Ovary (tissue), 3 donors: ENCODE results near the gene LOXL1.

Experiments
- POLR2A ChIP-seq: fragments of 450-650 bp; IDR thresholded peaks from one replicate; pipeline ENCODE4 v1.6.1; 2017; ENCODE audit warnings: antibody characterized with exemption, mild to moderate bottlenecking, moderate library complexity
- TF ChIP-seq, protein P1 (sequence below), 3 donors: fragments of 450-650 bp in 2 of 3; fragments of 200-600 bp in 1 of 3; IDR thresholded peaks; one replicate each; pipeline versions ENCODE4 v1.5.1 to v1.8.0; 2016 to 2022; ENCODE audit warnings: antibody characterized with exemption in 3 of 3, mild to moderate bottlenecking in 1 of 3
- donor health status: DM: no; HTN: no; CAD: no.

DNA sequence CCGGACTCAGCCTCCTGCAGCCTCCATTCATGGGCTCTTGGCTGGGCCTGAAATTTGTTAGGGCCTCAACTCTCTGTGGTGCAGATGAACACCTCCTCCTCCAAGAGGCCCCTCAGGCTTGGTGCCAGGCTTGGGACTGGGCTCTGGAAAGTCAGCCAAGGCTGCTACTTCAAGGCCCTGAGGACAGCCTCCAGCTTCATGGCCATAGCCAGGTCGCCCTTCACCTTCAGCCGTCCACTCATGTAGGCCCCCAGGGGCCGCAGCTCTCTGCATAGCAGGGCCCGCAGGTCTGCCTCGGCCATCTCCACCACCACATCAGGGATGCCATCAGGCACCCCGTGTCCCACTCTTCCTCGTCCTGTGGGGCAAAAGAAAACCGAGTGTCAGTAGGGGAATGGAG lies 57.5 kb downstream of the LOXL1 start:
- TF ChIP-seq, protein P1, sequence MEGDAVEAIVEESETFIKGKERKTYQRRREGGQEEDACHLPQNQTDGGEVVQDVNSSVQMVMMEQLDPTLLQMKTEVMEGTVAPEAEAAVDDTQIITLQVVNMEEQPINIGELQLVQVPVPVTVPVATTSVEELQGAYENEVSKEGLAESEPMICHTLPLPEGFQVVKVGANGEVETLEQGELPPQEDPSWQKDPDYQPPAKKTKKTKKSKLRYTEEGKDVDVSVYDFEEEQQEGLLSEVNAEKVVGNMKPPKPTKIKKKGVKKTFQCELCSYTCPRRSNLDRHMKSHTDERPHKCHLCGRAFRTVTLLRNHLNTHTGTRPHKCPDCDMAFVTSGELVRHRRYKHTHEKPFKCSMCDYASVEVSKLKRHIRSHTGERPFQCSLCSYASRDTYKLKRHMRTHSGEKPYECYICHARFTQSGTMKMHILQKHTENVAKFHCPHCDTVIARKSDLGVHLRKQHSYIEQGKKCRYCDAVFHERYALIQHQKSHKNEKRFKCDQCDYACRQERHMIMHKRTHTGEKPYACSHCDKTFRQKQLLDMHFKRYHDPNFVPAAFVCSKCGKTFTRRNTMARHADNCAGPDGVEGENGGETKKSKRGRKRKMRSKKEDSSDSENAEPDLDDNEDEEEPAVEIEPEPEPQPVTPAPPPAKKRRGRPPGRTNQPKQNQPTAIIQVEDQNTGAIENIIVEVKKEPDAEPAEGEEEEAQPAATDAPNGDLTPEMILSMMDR (IDR thresholded peaks at IDR 0.05), result no peak
- no peak for TF ChIP-seq POLR2A
